ENCODE measurements around the gene FOLR2.
A peak's percentile ranks its signal among the peaks of the same experiment; 100 is the strongest.
"Not testable (repeated sequence)": the region's sequence is repeated elsewhere in the genome, so short reads cannot be mapped to it uniquely, and the experiment has no call there.

Gene FOLR2

DNA sequence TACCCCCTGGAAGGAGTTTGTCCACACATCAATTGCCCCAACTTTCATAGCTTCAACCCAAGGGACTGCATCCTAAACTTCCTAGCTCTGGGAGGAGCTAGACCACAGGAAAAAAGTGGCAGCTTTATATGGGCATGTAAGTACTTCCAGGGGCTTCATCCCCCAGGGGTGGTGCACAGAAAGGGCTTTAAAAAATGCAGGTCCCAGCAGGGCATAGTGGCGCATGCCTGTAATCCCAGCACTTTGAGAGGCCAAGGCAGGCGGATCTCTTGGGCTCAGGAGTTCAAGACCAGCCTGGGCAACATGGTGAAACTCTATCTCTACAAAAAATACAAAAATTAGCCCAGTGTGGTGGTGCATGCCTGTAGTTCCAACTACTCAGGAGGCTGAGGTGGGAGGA is 9.8 kb upstream of the FOLR2 start:
- not testable (repeated sequence) for DNase-seq (ENCODE audit: low read depth in 3 of 3)

DNA sequence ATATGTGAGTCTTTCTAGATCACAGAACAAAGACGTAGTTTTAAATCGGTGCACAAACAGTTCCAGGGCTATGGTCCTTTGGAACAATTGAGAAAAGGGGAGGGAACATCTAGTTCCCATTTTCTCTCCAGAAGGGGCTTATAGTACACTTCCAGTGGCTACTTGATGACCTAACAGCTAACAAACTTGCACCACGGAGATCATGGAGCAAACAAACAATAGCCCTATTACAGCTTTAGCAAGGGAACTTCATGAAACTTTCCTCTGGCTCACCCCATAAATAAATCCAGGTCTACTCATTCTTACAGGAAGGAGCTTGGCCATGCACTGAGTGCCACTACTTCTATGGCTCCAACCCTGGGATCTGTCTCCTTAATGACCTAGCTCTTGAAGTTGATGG is 8.3 kb upstream of the FOLR2 start:
- no peak for DNase-seq (ENCODE audit: low read depth in 3 of 3)

DNA sequence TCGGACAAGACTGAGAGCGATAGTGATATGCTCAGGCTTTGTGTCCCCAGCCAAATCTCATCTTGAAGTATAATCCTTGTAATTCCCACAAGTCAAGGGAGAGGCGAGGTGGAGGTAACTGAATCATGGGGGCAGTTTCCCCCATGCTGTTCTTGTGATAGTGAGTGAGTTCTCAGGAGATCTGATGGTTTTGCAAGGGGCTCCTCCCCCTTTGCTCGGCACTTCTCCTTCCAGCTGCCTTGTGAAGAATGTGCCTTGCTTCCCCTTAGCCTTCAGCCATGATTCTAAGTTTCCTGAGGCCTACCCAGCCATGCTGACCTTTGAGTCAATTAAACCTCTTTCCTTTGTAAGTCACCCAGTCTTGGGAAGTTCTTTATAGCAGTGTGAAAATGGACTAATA is 7.5 kb upstream of the FOLR2 start:
- DNase-seq (ENCODE audit: low read depth in 3 of 3) = no peak

DNA sequence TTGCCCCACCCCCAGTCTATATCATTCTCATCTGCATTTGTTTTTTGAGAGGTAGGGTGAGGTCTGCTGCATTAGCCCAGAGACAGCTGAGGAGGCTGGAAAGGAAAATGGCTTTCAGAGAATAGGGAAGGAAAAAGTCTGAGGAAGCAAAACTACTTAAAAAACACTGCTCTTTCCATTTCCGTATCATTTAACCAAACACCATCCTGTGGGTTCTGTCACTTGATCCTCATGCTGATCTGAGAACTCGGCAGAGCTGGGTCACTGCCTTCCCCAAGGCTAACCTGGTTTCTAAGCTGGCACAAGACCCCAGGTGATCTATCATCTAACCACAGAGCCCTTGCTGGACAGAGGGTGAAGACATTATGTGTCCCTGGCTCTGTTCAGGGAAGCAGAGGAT is 1.2 kb downstream of the FOLR2 start:
- no peak for DNase-seq (ENCODE audit: low read depth in 3 of 3)

DNA sequence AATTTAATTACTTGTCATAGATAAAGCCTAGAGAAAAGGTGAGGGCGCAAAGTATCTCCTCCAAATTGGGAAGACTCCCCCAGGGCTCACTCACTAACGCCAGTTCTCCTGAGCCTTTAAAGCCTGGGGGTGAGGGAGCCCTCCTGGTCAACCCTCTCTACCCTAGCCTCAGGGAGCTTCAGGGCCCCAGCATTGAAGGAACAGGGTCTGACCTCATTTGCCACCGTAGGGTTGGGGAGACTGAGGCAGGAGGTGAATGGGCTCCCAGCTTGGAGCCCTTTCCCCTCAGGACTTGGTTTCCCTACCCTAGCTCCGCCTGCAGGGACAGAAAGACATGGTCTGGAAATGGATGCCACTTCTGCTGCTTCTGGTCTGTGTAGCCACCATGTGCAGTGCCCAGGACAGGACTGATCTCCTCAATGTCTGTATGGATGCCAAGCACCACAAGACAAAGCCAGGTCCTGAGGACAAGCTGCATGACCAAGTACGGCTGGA is 1.7 kb downstream of the FOLR2 start:
- DNase-seq (ENCODE audit: low read depth in 3 of 3) = no peak

DNA sequence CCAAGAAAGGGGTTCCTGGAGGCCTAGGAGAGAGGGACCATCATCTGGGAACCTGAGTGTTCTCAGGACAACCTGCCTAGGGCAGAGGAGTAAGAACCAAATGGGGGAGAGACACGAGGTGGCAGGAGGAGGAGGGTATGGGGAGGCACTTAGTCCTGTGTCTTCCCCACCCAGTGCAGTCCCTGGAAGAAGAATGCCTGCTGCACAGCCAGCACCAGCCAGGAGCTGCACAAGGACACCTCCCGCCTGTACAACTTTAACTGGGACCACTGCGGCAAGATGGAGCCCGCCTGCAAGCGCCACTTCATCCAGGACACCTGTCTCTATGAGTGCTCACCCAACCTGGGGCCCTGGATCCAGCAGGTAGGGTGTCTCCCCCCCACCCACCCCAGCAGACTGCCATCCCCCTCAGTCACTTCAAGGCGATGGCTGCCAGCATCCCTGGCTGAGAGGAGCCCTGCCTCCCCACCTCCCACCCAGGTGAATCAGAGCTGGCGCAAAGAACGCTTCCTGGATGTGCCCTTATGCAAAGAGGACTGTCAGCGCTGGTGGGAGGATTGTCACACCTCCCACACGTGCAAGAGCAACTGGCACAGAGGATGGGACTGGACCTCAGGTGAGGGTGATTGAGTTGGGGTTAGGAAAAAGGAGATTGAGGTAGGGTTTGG is 4.2 kb downstream of the FOLR2 start:
- DNase-seq (ENCODE audit: low read depth in 3 of 3) = no peak

DNA sequence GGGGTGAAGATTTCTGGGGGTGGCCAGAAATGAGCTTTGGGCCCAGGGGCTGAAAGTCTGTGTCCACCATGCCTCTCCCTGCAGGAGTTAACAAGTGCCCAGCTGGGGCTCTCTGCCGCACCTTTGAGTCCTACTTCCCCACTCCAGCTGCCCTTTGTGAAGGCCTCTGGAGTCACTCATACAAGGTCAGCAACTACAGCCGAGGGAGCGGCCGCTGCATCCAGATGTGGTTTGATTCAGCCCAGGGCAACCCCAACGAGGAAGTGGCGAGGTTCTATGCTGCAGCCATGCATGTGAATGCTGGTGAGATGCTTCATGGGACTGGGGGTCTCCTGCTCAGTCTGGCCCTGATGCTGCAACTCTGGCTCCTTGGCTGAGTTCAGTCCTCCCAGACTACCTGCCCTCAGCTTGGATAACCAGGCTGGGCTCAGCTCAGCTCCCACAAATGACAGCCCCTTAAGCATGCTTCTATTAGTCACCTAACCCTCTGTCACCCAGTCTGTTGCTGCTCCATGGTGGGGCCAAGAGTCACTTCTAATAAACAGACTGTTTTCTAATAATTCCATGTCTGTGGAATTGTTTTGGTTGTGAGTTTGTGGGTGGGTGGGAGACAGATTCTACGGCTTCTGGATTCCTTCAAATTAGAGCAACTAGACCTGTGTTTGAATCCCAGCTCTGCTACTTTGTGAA is 4.9 kb downstream of the FOLR2 start:
- no peak for DNase-seq (ENCODE audit: low read depth in 3 of 3)

DNA sequence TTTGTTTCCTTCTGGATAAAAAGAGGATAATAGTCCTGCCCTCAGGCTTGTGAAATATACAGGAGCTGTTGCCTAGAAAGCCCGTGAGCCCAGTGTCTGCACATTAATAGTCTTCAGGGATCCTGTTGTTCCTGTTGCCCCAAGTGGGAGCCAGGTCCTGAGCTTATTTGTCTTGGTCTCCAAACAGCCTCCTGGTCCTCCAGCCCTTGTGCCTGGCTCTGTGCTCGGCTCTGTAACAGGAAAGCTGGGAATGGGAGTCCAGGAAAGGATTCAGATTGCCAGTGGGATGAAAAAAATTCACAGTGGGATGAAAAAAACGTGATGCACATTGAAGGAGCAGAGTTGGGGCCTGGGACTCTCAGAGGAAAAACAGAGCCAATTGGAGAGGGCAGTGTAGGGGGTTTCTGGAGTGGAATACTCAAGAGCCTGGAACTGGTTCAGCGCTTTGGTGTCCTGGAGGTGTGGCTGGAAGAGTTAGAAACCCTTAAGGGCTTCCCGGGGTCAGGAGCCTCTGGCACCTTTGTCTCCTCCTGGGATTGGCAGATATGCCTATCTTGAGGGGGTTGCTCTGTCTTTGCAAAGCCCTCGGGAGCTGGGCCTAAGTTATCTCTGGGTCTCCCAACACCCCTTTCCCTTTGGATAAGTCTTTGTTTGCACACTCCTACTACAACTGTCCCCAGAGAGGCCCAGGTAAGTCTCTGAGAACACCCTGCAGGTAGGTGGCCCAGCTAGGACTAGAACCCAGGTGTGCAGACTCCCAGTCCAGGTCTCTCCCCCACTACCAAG is 5.7 kb downstream of the FOLR2 start:
- no peak for DNase-seq (ENCODE audit: low read depth in 3 of 3)

DNA sequence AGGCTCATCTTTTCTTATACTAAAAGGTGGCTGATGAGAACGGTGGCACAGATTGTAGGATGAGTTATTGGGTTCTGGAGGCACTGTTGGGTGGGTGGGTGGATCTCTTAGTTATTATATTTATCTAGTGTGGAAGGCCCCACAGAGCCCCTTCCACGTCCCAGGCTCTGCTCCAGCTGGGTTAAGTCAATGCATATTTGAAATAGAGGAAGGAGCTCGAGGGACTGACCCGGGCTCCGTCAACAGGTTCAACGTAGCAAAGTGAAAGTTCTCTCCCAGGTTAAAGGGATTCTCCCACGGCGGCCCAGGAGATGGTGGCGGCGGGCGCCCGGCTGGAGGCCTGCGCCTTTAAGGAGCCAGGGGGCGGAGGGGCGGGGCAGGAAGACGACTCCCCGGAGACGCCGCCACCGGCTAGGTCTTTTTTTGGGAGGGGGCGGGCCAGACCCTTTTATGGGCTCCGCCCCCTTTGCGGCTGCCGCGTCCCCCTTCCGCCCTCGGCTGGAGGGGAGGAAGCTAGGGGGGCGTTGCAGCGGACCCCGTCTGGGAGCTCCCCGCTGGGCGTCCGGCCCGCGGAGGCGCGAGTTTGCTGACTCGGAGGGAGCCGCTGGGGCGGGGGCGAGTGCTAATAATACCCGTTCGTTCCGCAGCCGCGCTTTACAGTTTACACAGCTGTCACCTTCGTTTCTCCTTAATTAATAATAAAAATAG is 6.5 kb downstream of the FOLR2 start:
- DNase-seq (ENCODE audit: low read depth in 3 of 3) = peak; percentile 84 to 87 (median 85)

DNA sequence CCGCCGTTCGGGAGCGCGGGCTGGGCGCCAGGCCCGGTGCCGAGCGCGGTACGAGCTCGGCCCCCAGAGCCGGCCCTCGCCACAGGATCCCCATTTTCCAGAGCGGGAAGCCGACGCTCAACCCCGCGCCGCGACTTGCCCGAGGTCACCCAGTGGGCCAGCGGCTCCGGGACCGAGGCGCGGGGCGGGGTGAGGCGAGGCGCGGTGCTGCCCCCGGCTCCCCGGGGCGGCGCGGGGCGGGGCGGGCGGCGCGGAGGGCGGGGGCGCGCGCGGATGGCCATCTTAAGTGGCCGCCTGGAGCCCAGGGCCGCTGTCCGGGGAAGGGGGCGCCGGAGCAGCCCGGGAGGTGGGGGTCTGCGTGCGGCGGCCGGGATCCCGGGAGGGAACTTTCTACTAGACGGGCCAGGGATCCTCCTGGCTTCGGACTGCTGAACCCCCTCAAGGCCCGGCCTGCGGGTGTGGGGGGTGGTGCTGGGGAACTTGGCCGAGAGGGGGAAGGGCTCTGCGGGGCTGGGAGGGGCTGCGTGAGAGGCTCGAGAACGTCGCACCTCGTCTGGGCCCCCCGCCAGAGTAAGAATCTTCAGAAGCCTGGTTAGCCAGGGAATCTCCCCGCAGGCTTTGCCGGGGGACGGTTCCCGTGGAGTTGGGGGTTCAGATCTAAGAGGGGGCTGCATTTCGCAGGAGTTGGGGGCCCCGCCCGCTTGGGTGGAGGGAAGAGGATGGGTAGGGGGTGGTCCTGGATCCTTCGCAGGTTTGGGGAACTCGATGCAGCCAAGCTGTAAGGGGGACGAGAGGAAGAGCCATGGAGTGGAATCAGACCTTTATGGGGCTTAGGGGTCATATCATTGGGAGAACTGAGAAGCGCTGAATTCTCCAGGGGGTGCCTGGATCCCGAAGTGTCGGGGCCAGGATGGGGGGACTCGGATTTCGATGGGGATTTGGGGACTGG is 7.3 kb downstream of the FOLR2 start:
- peak in 1 of 3 experiments; percentile 29 for DNase-seq (ENCODE audit: low read depth in 3 of 3)

DNA sequence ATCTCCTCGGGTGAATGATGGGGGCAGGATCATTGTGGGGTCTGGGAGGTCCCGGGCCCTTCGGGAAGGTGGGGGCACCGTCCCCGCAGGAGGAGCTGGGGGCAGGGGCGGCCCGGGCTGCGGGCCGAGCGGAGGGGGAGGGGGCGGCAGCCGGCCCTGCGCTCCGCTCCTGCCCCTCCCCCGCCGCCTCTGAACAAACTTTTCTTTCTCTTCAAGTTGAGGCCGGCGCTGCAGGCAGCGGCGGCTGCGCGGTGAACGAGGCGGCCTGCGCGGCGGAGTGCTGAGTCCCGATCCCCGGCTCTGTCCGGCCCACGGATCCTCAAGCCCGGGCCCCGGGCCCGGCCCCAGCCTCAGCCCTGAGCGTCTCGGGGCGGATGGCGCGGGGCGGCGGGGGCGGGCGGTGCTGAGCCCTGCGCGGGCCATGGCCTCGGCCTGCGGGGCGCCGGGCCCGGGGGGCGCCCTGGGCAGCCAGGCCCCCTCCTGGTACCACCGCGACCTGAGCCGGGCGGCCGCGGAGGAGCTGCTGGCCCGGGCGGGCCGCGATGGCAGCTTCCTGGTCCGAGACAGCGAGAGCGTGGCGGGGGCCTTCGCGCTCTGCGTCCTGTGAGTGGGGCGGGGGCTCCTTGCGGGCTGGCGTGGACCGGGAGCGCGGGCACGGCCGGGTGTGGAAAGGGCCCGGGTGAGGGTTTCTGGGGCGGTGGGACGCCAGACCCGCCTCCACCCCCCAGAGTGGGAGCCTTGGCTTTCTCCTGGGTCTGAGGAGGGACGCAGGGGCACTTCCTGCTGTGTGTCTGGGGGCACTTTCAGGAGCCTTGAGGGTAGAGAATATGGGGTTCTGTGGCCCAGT is 8.2 kb downstream of the FOLR2 start, which contains the start of gene INPPL1:
INPPL1 (plus strand) TSS at position 204 of the 847 bp plus-strand sequence; CDS start at position 422, 218 bp downstream.
- DNase-seq (ENCODE audit: low read depth in 3 of 3) = peak in 2 of 3 experiments; percentile 24 to 33

DNA sequence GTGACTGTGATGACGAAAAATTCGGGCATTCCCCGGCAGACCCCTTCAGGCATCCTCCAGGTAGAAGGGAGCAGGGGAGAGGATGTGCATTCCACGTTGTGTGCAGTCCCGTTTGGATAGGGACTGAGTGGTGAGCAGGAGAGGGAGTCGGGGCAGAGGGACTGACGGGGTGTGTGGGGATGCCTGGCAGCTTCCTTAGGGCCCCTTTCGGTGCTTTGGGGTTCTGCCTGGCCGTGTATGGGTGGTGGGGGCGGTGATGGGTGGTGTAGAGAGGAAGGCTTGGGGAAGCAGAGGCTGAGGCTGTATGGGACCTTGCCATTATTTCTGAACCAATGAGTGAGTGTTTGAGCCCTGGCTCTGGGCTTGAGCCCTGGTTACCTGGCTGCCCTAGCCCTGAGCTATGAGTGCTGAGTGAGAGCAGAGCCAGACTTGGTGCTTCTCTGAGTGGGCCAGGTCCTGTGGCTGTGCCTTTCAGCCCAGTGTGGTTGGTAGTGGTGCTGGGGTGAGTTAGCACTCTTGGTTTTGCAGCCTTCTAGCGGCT is 8.9 kb downstream of the FOLR2 start:
- DNase-seq (ENCODE audit: low read depth in 3 of 3) = no peak

DNA sequence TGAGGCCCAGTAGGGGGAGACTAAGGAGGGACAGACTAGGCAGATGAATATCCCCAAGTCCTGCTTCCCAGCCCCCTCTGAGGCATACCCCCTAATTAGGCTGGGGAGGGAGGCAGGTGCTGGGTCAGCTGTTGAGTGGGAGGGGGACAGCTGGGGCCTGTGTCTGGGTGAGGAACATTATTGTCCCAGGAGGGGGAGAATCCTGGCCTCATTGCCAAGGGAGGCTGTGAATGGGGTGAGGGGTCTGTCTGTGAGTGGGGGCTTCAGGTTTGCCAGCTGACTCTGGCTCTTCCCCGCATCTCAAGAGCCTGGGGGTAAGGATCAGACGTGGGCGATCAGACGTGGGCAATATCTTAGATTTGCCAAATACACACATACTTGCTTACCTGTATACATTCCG is 10.1 kb downstream of the FOLR2 start:
- no peak for DNase-seq (ENCODE audit: low read depth in 3 of 3)

DNA sequence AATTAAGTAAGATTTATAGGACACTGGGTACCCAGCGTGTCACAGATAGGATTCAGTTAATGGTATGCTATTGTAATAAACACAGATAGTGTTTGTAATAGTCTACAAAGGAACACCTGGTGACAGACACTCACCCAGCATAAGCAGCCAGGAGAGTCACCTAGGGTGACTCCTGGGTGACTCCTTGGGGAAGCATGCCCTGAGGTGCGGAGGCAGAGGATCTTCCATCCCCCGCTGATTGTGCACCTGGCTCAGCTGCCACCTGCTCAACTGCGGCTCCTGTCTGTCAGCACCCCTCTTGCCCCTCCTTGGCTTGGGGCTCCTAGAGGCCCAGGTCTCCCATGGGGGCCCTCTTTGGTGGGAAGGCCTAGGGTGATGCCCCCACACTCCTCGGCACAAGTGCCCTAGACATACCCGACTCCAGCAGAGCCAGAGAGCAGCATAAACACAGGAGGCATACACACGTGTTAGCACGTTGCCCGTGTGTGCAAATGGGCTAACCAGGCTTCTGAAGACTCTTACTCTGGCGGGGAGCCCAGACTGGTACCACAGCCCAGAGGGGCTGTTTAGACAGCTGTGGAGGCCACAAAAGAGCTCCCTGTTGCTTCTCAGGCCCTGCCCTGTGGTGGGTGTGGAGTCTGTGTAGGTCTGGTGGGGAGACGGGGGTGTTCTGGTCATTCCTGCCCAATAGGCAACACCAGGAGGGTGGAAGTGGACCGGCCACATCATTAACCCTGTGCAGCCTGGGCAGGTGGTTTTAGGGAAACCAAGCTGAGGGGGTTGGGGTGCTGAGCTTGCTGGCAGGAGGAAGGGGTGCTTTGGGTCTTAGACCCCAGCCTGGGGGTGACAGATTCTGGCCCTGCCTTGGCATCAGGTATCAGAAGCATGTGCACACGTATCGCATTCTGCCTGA is 11.0 kb downstream of the FOLR2 start:
- no peak for DNase-seq (ENCODE audit: low read depth in 3 of 3)

DNA sequence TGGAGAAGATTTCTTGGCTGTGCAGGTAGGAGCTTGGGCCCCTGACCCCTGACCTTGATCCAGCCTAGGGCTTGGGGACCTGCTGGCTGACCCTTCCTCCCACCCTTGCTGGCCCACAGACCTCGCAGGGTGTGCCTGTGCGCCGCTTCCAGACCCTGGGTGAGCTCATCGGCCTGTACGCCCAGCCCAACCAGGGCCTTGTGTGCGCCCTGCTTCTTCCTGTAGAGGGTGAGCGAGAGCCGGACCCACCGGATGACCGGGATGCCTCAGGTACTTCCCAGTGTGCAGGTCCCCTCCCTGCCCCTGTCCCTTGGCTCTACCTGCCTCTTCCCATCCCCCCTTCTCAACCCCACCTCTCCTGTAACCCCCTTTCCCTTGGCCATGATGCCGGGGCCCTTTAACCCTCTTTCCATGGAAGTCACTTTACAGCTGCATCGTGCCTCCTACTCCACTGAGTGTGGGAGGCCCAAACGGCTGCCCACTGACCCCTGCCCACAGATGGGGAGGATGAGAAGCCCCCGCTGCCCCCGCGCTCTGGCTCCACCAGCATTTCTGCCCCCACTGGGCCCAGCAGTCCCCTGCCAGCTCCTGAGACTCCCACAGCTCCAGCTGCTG is 11.7 kb downstream of the FOLR2 start:
- DNase-seq (ENCODE audit: low read depth in 3 of 3) = no peak

DNA sequence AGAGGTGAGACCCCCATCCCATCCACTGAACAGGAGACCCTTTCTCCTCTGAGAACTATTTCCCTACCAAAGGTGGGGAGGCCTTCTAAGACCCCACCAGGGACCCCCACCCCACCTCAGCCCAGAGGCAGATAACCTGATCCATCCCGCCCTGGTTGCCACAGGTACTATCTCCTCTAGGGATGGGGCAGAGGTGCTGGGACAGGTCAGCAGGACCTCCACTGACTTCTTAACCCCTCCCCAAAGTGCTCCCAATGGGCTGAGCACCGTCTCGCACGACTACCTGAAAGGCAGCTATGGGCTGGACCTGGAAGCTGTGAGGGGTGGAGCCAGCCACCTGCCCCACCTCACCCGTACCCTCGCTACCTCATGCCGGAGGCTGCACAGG is 12.2 kb downstream of the FOLR2 start:
- no peak for DNase-seq (ENCODE audit: low read depth in 3 of 3)

DNA sequence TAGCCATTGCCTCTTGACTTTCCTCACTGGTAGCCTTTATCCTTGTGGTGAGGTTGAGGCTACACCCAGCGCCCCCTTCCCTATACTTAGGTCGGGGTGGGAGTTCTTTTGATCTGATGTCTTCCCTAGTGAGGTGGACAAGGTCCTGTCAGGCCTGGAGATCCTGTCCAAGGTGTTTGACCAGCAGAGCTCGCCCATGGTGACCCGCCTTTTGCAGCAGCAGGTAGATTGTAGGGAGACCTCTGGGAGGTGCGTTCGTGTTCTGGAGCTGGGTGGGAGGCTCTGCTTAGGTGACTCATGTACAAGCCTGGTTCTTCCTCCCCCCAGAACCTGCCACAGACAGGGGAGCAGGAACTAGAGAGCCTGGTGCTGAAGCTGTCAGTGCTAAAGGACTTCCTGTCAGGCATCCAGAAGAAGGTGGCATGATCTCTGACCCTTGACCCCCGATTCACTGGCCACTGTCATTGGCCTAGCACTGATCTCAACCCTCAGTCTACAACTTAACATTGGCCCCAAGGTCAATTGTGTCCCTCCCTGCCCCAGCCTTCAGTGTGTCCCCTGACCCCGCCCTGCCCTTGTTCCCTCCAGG is 12.8 kb downstream of the FOLR2 start:
- DNase-seq (ENCODE audit: low read depth in 3 of 3) = no peak

Measured in stimulated activated CD4-positive, alpha-beta T cell treated with anti-CD3 and anti-CD28 coated beads, TNF-alpha, amount 100 ng/mL, for 4 hours (primary cell).